Activated CD8-positive, alpha-beta T cell treated with anti-CD3 and anti-CD28 coated beads for 36 hours (primary cell): ENCODE measurements around the gene P2RY2. TPM values are rescaled to one million over a fixed set of nuclear protein-coding genes. Genes with fewer than 3 reads are reported as not detected.

Experiments
- ATAC-seq: fragments of 200-7000 bp; cut with Tn5 transposase; one replicate; pipeline ENCODE4 v1.10.0; 2021; ENCODE audit warnings: mild to moderate bottlenecking, moderate library complexity
- CTCF ChIA-PET: fragments of 350-600 bp; sonication (Branson Sonifier 250); formaldehyde crosslinking; loops from one replicate; lab custom pipeline; 2021; ENCODE audit warnings: antibody characterized with exemption; lab: Charles Lee
- POLR2A ChIA-PET: fragments of 350-600 bp; sonication (Branson Sonifier 250); formaldehyde crosslinking; loops from one replicate; lab custom pipeline; 2021; ENCODE audit warnings: antibody characterized with exemption; lab: Charles Lee
- DNase-seq: peaks from one replicate; pipeline ENCODE4 v3.0.0-alpha.2; 2020
- H3K27ac Mint-ChIP-seq: one replicate; pipeline ENCODE4 v1.8.0; 2021; ENCODE audit warnings: mild to moderate bottlenecking, mixed read lengths
- H3K27me3 Mint-ChIP-seq: one replicate; pipeline ENCODE4 v1.8.0; 2021; ENCODE audit warnings: mixed read lengths
- H3K36me3 Mint-ChIP-seq: one replicate; pipeline ENCODE4 v1.8.0; 2021; ENCODE audit warnings: low read depth, mixed read lengths
- H3K4me1 Mint-ChIP-seq: one replicate; pipeline ENCODE4 v1.8.0; 2021; ENCODE audit warnings: low read depth, mixed read lengths
- H3K4me3 Mint-ChIP-seq: one replicate; pipeline ENCODE4 v1.8.0; 2021; ENCODE audit warnings: mild to moderate bottlenecking, moderate library complexity, mixed read lengths
- H3K9me3 Mint-ChIP-seq: one replicate; pipeline ENCODE4 v1.8.0; 2021; ENCODE audit warnings: mixed read lengths
- intact Hi-C: fragments of 100-400 bp; cut with micrococcal nuclease; formaldehyde crosslinking; loops from one replicate; pipeline ENCODE4 v1.10.0; 2022
- total RNA-seq, 2 experiments: library from RNA; stranded (reverse); gene quantifications; one replicate each; pipeline ENCODE4 v1.2.3, GENCODE V29; 2021
- TF ChIP-seq, protein P1 (sequence below): fragments of 200-600 bp; IDR thresholded peaks from one replicate; pipeline ENCODE4 v1.8.0; 2022; ENCODE audit warnings: antibody characterized with exemption, mild to moderate bottlenecking

The P2RY2 gene
- total RNA-seq, 2 experiments from 2014 or later = not detected

DNA sequence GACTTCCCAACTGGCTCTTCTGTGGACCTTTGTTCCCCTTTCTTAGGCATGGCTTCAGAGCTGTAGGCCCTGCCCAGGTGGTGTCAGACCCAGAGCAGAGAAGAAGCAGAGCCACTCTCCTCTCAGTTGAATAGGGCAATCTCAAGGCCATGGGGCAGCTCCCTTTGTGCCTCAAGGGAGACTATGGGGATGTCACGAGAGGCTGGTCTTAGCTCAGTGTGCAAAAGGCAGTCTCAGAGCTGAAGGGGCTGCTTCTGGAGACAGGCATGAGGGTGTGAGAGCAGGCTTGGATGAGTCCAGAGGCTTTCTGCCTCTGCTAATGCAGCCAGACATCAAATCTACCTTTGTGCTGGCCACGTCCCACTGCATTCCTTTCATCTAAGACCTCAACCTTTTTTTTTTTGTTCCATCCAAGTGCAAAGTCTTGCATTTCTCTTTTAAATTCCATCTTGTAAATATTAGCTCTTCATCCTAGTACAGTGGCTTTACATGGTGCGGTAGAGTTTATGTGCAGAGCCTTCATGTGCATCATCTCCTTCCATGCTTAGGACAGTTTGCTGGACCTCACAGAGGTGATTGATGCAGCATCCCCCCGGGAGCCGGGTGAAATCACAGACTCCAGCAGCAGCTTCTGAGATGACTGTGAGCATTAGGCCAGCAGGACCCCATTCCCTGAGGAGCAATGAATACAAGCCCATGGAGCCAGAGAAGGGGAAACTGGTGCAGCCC, 41.8 kb upstream of the P2RY2 start:
- H3K9me3 Mint-ChIP-seq = no peaks in the 10 kb centered on the region
- ChIA-PET POLR2A (interaction anchor here (0.6 kb wide), 1 partner anchor 274 kb away, joined by 3 read pairs; no protein-coding TSS in a partner anchor), CTCF (interaction anchor here (1.4 to 5.8 kb wide), 10 partner anchors 10 to 451 kb away, joined by 3 to 68 read pairs (median 10); no protein-coding TSS in a partner anchor)
- intact Hi-C loops = loop anchor here (10.0 kb wide), 1 partner anchor 252 kb away; no protein-coding TSS in a partner anchor
- no peak overlapping the region for H3K27ac Mint-ChIP-seq
- no peak for DNase-seq
- H3K27me3 Mint-ChIP-seq = no peaks in the 10 kb centered on the region
- H3K4me3 Mint-ChIP-seq = no peak overlapping the region
- TF ChIP-seq, protein P1, sequence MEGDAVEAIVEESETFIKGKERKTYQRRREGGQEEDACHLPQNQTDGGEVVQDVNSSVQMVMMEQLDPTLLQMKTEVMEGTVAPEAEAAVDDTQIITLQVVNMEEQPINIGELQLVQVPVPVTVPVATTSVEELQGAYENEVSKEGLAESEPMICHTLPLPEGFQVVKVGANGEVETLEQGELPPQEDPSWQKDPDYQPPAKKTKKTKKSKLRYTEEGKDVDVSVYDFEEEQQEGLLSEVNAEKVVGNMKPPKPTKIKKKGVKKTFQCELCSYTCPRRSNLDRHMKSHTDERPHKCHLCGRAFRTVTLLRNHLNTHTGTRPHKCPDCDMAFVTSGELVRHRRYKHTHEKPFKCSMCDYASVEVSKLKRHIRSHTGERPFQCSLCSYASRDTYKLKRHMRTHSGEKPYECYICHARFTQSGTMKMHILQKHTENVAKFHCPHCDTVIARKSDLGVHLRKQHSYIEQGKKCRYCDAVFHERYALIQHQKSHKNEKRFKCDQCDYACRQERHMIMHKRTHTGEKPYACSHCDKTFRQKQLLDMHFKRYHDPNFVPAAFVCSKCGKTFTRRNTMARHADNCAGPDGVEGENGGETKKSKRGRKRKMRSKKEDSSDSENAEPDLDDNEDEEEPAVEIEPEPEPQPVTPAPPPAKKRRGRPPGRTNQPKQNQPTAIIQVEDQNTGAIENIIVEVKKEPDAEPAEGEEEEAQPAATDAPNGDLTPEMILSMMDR = no peak
- no peak for ATAC-seq
- no peaks in the 10 kb centered on the region for H3K4me1 Mint-ChIP-seq
- no peaks in the 10 kb centered on the region for H3K36me3 Mint-ChIP-seq

DNA sequence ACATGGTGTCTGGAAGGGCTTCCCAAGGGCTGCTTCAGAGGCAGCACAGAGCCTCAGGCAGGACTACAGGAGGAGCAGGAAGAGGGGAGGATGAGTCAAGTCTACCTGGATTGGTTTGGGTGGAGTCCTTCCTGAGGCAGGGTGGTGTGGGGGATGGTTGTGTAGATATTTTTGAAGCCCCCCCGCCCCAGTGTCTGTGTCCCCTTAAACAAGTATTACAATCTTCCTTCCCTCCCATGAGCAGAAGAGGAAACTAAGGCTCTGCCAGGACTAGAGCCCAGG, 41.3 kb upstream of the P2RY2 start:
- DNase-seq (no peak), ATAC-seq (no peak)
- no peak overlapping the region for H3K27ac Mint-ChIP-seq
- H3K4me3 Mint-ChIP-seq = no peak overlapping the region
- TF ChIP-seq, protein P1 = no peak
- no peaks in the 10 kb centered on the region for H3K27me3 Mint-ChIP-seq
- no peaks in the 10 kb centered on the region for H3K36me3 Mint-ChIP-seq
- ChIA-PET CTCF (interaction anchor here (0.7 to 5.8 kb wide), 25 partner anchors 10 to 451 kb away, joined by 3 to 68 read pairs (median 6); partner anchors contain the start of gene FCHSD2), POLR2A (interaction anchor here (1.1 kb wide), 1 partner anchor 24 kb away, joined by 4 read pairs; no protein-coding TSS in a partner anchor)
- no peaks in the 10 kb centered on the region for H3K4me1 Mint-ChIP-seq
- intact Hi-C loops = loop anchor here (10.0 kb wide), 1 partner anchor 252 kb away; no protein-coding TSS in a partner anchor
- H3K9me3 Mint-ChIP-seq = no peaks in the 10 kb centered on the region

DNA sequence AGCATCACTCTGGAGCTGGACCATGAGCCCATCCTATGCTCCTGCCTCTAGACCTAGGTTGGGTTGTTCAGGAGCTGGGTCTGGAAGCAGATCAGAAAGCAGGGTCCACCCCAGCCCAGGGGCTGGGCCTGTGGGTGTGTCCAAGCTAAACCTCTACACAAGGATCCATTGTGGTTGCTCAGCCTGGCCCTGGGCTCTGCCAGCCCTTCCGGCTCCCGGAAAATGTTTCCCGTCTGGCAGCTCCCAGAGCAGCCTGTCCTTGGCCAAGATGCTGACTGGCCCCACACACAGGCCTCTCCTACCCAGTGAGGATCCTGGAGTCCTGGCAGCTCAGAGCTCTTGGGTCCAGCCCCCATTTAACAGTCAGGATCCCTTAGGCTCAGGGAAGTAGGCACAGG, 40.7 kb upstream of the P2RY2 start:
- H3K4me1 Mint-ChIP-seq = no peaks in the 10 kb centered on the region
- ATAC-seq (no peak), DNase-seq (no peak)
- no peak overlapping the region for H3K4me3 Mint-ChIP-seq
- TF ChIP-seq, protein P1 = no peak
- no peaks in the 10 kb centered on the region for H3K36me3 Mint-ChIP-seq
- H3K27me3 Mint-ChIP-seq = no peaks in the 10 kb centered on the region
- intact Hi-C loops = loop anchor here (10.0 kb wide), 1 partner anchor 253 kb away; no protein-coding TSS in a partner anchor
- ChIA-PET CTCF (interaction anchor here (0.7 to 5.8 kb wide), 56 partner anchors 9 to 493 kb away, joined by 3 to 68 read pairs (median 5); partner anchors contain the start of gene FCHSD2), POLR2A (interaction anchor here (0.6 to 1.2 kb wide), 3 partner anchors 14 to 341 kb away, joined by 3 to 4 read pairs (median 3); no protein-coding TSS in a partner anchor)
- no peak overlapping the region for H3K27ac Mint-ChIP-seq
- H3K9me3 Mint-ChIP-seq = no peaks in the 10 kb centered on the region

DNA sequence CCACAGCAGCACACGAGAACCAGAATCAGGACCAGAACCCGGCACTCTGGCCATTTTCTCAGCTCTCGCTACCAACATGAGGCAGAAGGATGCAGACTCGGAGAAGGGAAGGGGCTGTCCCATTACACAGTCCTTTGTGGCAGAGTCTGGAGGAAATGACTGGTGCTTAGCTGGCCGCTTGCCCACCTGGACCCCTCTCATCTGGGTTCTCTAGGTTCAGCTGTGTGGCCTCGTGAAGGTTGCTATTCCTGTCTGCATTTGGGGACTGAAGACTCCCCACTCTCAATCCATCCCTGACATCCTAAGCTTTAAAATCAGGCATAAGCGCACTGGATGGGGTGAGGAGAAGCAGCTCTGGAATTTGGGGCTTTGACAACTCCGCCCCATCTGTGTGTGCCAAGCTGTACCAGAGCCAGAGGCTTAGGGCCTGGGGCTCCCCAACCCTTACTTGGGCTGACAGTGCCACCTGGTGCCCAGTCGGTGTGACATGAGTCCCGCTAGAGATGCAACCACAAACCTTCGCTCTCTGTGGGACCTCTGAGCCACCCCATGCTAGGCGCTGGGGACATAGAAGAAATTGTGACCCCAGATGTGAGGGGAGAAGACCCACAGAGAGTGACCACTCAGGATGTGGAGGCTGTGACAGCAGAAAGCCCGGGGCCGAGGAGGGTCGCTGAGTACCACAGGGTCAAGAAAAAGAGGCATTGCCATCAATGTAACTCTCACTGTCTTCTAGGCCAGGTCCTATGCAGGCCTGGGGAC, 40.1 kb upstream of the P2RY2 start:
- Mint-ChIP-seq H3K4me1 (no peaks in the 10 kb centered on the region), H3K36me3 (no peaks in the 10 kb centered on the region), H3K27ac (no peak overlapping the region), H3K4me3 (no peak overlapping the region), H3K9me3 (no peaks in the 10 kb centered on the region), H3K27me3 (no peaks in the 10 kb centered on the region)
- TF ChIP-seq, protein P1 = peak; percentile 78
- ChIA-PET POLR2A (interaction anchor here (0.6 to 1.2 kb wide), 4 partner anchors 15 to 365 kb away, joined by 3 to 4 read pairs (median 3); no protein-coding TSS in a partner anchor), CTCF (interaction anchor here (0.6 to 5.8 kb wide), 66 partner anchors 8 to 493 kb away, joined by 3 to 68 read pairs (median 4); partner anchors contain the start of gene FCHSD2)
- intact Hi-C loops = loop anchor here (10.0 kb wide), 1 partner anchor 253 kb away; no protein-coding TSS in a partner anchor
- ATAC-seq (peak; percentile 99), DNase-seq (peak; percentile 85)
